Measurements from ENCODE around the gene RGR. TPM values are rescaled to one million over a fixed set of nuclear protein-coding genes. Genes with fewer than 3 reads are reported as not detected.

Gene RGR
- total and polyA plus RNA-seq, 4 donors = 0.05 to 0.65 (median 0.31) TPM; not detected in 1

DNA sequence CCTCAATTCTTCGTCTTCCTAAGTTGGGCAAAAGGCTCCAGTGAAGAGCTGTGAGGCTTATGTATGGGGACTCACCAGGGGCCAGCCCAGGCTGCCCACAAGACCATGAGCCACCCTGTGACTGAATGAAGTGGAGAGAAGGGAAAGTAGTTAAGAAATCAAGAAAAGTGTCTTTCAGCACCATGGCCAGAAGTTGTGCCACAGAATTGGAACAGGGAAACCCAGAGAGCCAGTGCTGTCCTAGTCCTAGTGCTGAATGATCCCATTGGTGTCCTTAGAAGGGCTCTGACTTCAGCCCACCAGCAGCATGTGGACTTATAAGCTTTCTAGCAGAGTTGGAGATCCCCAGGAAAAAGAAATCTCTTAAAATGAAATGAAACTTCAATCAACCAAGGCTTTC, 46.5 kb downstream of the RGR start:
- ATAC-seq (ENCODE audit: insufficient read depth, low FRiP score) (no peak), DNase-seq (peak; percentile 45 to 86 (median 77))
- no peaks in the 10 kb centered on the region for H3K9me3 ChIP-seq (ENCODE audit: control insufficient read depth in 4 of 4, insufficient read depth in 3 of 4, low read length in 3 of 4)
- no peak overlapping the region for H3K4me3 ChIP-seq
- TF ChIP-seq, protein P1, sequence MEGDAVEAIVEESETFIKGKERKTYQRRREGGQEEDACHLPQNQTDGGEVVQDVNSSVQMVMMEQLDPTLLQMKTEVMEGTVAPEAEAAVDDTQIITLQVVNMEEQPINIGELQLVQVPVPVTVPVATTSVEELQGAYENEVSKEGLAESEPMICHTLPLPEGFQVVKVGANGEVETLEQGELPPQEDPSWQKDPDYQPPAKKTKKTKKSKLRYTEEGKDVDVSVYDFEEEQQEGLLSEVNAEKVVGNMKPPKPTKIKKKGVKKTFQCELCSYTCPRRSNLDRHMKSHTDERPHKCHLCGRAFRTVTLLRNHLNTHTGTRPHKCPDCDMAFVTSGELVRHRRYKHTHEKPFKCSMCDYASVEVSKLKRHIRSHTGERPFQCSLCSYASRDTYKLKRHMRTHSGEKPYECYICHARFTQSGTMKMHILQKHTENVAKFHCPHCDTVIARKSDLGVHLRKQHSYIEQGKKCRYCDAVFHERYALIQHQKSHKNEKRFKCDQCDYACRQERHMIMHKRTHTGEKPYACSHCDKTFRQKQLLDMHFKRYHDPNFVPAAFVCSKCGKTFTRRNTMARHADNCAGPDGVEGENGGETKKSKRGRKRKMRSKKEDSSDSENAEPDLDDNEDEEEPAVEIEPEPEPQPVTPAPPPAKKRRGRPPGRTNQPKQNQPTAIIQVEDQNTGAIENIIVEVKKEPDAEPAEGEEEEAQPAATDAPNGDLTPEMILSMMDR (IDR thresholded peaks at IDR 0.05; ENCODE audit: control extremely low read depth, extremely low read depth) = no peak
- WGBS, 2 donors = 62 to 70% methylated on average over 1 of the region's 1 CpG
- no peak overlapping the region for H3K27ac ChIP-seq (ENCODE audit: low read depth in 1 of 2, low read length in 1 of 2)
- peaks cover 0 to 5% (median 0%) of the 10 kb centered on the region in 5 donors for H3K4me1 ChIP-seq (ENCODE audit: control insufficient read depth in 5 of 5, insufficient read depth in 5 of 5, low read length in 5 of 5)
- H3K27me3 ChIP-seq (ENCODE audit: control insufficient read depth in 3 of 3, insufficient read depth in 3 of 3, low read length in 2 of 3) = no peaks in the 10 kb centered on the region
- no peak overlapping the region for H3K9ac ChIP-seq (ENCODE audit: insufficient read depth in 1 of 2, low read length in 2 of 2)
- no peaks in the 10 kb centered on the region for H3K36me3 ChIP-seq (ENCODE audit: control insufficient read depth in 4 of 4, insufficient read depth in 4 of 4, low read length in 4 of 4)

DNA sequence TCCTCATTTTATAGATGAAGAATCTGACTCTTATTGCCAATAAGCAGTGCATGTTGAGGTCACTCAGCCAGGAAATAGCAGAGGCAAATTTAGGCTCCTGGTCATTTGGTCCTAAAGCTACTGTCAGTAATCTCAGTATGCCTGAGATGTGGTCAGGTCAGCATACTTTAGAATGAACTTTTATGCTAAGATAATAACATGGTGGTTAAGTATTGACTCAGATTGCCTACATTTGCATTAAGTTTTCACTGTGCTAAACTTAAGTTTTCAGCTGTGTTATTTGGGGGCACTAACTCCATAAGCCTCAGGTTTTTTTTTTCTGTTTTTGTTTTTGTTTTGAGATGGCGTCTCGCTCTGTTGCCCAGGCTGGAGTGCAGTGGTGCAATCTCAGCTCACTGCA, 47.6 kb downstream of the RGR start:
- Histone ChIP-seq H3K36me3 (ENCODE audit: control insufficient read depth in 4 of 4, insufficient read depth in 4 of 4, low read length in 4 of 4) (no peaks in the 10 kb centered on the region), H3K4me3 (no peak overlapping the region), H3K9ac (ENCODE audit: insufficient read depth in 1 of 2, low read length in 2 of 2) (no peak overlapping the region), H3K27me3 (ENCODE audit: control insufficient read depth in 3 of 3, insufficient read depth in 3 of 3, low read length in 2 of 3) (no peaks in the 10 kb centered on the region), H3K9me3 (ENCODE audit: control insufficient read depth in 4 of 4, insufficient read depth in 3 of 4, low read length in 3 of 4) (peaks cover 0 to 2% (median 0%) of the 10 kb centered on the region in 4 donors), H3K4me1 (ENCODE audit: control insufficient read depth in 5 of 5, insufficient read depth in 5 of 5, low read length in 5 of 5) (peaks cover 0 to 5% (median 0%) of the 10 kb centered on the region in 5 donors), H3K27ac (ENCODE audit: low read depth in 1 of 2, low read length in 1 of 2) (no peak overlapping the region)
- DNase-seq (no peak), ATAC-seq (ENCODE audit: insufficient read depth, low FRiP score) (no peak)
- TF ChIP-seq, protein P1 (IDR thresholded peaks at IDR 0.05; ENCODE audit: control extremely low read depth, extremely low read depth) = no peak
- WGBS, 2 donors = 96 to 100% methylated on average over 2 of the region's 2 CpGs

DNA sequence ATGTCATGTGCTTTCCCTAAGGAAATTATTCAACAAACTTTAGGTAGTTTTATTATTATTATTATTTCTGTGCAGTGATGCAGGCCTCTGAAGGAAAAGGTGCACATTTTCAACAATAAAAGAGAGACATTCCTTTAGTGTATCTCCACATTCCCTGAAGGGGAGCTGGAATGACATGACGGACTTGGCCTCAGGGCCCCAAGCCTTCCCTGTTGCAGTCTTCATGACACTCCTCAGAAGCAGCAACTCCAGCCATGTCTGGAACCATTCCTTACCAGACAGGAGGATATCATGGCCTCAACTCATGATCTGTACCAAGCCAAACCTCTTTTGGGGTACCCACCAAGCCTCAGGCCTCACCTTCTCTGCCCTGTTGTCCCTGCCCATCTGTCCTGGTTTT, 48.3 kb downstream of the RGR start:
- TF ChIP-seq, protein P1 (IDR thresholded peaks at IDR 0.05; ENCODE audit: control extremely low read depth, extremely low read depth) = no peak
- Histone ChIP-seq H3K9me3 (ENCODE audit: control insufficient read depth in 4 of 4, insufficient read depth in 3 of 4, low read length in 3 of 4) (peaks cover 0 to 2% (median 0%) of the 10 kb centered on the region in 4 donors), H3K4me1 (ENCODE audit: control insufficient read depth in 5 of 5, insufficient read depth in 5 of 5, low read length in 5 of 5) (peaks cover 0 to 5% (median 0%) of the 10 kb centered on the region in 5 donors), H3K4me3 (no peak overlapping the region), H3K27ac (ENCODE audit: low read depth in 1 of 2, low read length in 1 of 2) (no peak overlapping the region), H3K36me3 (ENCODE audit: control insufficient read depth in 4 of 4, insufficient read depth in 4 of 4, low read length in 4 of 4) (no peaks in the 10 kb centered on the region), H3K27me3 (ENCODE audit: control insufficient read depth in 3 of 3, insufficient read depth in 3 of 3, low read length in 2 of 3) (no peaks in the 10 kb centered on the region), H3K9ac (ENCODE audit: insufficient read depth in 1 of 2, low read length in 2 of 2) (no peak overlapping the region)
- no peak for ATAC-seq (ENCODE audit: insufficient read depth, low FRiP score)
- DNase-seq = no peak
- 97 to 100% methylated on average over 1 of the region's 1 CpG for WGBS, 2 donors

DNA sequence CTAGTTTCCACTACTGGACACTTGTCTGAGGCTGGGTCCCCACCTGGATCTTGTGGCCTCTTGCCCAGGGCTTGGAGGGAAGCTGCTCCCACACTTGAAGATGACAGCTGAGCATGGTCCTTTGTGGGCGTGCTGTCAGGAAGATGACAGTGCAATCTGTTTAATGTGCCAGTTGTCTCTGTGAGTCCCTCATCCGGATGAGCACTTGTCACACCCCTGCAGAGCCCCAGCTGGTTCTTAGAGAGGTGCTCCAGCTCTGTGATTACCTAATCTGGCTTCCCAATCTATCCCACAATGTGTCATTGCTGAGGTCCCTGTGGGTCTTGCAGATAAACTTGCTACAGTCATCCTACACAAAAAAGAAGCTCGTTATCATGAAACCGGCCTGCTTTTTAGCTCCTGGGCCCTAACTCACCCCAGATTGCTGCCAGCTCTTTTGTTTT, 48.7 kb downstream of the RGR start:
- no peaks in the 10 kb centered on the region for H3K27me3 ChIP-seq (ENCODE audit: control insufficient read depth in 3 of 3, insufficient read depth in 3 of 3, low read length in 2 of 3)
- no peak overlapping the region for H3K9ac ChIP-seq (ENCODE audit: insufficient read depth in 1 of 2, low read length in 2 of 2)
- H3K4me3 ChIP-seq = no peak overlapping the region
- TF ChIP-seq, protein P1 (IDR thresholded peaks at IDR 0.05; ENCODE audit: control extremely low read depth, extremely low read depth) = no peak
- WGBS, 2 donors = 24 to 41% methylated on average over 4 of the region's 4 CpGs
- no peak for ATAC-seq (ENCODE audit: insufficient read depth, low FRiP score)
- peaks cover 0 to 2% (median 0%) of the 10 kb centered on the region in 4 donors for H3K9me3 ChIP-seq (ENCODE audit: control insufficient read depth in 4 of 4, insufficient read depth in 3 of 4, low read length in 3 of 4)
- peaks cover 0 to 5% (median 0%) of the 10 kb centered on the region in 5 donors for H3K4me1 ChIP-seq (ENCODE audit: control insufficient read depth in 5 of 5, insufficient read depth in 5 of 5, low read length in 5 of 5)
- no peaks in the 10 kb centered on the region for H3K36me3 ChIP-seq (ENCODE audit: control insufficient read depth in 4 of 4, insufficient read depth in 4 of 4, low read length in 4 of 4)
- no peak for DNase-seq
- H3K27ac ChIP-seq (ENCODE audit: low read depth in 1 of 2, low read length in 1 of 2) = no peak overlapping the region
